RKO (cell line): ENCODE measurements around the gene RBM7.

Experiments
- DNase-seq: peaks from one replicate; pipeline ENCODE4 v3.0.0-alpha.2; 2016; ENCODE audit warnings: low spot score

Gene RBM7

GRCh38 chr11:114397349-114397982 lies 3.0 kb upstream of the RBM7 start:
- DNase-seq = no peak

GRCh38 chr11:114398303-114398920 lies 2.1 kb upstream of the RBM7 start:
- DNase-seq = no peak

DNA sequence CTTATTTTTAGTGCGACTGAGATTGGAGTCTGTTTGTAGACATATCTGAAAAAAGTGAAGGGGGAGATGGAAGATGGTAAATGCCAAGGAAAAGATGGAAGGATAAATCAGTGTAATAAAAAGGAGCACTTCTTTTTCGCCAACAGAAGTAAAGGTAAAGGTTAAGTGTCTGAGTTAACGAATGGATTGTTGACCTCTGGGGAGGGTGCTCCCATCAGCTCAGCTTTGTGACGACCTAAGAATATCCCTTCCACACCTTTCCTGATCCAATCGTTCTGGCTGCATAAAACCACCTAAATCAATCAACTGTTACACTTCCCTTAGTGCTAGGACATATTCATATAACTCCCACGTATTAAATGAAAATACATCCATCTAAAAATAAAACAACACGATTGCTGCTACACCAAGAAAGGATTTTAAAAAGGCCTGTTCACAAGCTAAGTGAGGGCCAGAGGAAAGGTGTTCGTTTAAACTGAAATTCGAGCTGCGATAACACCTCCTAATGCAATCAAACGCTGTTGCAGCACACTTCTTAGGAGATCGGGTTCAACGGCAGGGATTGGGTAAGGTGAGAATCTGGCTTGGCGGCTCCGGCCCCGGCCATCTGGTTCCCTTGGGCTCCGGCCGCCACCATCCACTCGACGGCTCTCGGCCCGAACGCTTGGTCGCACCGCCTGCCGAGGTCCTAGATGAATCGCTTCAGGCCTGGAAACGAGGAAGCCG lies 813 bp upstream of the RBM7 start:
- peak; percentile 33 for DNase-seq

- DNase-seq = no peak
Measured at GRCh38 chr11:114400915-114401223, 403 bp downstream of the RBM7 start.

DNA sequence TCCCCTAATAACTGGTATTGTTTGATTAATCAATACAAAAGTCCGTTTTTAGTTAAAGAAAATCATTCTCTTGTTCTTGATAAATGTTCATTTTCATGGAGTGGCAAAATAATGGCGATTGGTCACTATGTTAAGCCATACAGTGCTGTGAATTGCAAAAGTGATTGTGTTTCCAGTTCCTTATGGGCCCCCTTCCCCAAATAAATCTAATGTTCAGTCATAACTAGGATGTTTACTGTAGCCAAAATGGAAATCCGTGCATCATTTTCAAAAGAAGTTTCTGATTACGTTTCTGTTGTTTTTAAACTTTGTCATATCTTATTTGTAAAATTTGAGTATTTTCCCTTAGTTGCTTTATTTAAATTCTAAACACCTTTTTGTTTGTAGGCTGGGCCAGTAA lies 845 bp downstream of the RBM7 start:
- DNase-seq = no peak

DNA sequence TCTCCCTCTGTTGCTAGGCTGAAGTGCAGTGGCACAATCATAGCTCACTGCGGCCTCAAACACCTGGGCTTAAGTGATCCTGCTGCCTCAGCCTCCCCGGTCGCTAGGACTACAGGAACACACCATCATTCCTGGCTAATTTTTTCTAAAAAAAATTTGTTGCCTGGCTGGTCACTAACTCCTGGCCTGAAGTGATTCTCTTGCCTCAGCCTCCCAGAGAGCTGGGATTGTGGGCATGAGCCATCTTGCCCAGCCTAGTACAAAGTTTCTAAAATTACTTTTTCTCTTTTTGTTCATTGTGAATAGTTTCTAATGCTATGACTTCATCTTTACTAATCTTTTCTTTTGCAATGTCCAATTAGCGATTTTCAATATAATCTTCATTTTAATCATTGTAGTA lies 12.5 kb downstream of the RBM7 start:
- DNase-seq = no peak

DNA sequence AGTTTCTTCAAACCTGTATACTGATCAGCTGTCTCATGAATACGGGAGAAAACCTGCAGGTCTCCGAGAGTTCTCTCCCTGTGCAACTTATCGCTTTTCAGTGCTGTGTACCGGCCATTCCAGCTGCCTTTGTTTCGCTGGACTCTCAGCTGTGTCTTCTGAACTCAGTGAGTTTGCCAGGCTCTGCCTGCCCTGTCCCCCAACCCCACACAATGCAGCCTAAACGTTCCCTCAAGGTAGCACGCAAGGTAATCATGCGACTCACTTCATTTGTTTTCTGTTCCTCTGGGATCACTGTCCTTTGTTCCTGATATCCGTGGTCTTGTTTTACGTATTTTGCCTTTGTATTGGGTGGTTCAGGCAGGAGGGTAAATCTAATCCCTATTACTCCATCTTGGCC lies 13.5 kb downstream of the RBM7 start:
- DNase-seq = no peak

GRCh38 chr11:114416441-114416961 lies 16.0 kb downstream of the RBM7 start:
- DNase-seq = no peak

- no peak for DNase-seq
Measured at GRCh38 chr11:114426280-114426679, 25.8 kb downstream of the RBM7 start.

- DNase-seq = no peak
Measured at GRCh38 chr11:114430290-114430689, 29.8 kb downstream of the RBM7 start.

DNA sequence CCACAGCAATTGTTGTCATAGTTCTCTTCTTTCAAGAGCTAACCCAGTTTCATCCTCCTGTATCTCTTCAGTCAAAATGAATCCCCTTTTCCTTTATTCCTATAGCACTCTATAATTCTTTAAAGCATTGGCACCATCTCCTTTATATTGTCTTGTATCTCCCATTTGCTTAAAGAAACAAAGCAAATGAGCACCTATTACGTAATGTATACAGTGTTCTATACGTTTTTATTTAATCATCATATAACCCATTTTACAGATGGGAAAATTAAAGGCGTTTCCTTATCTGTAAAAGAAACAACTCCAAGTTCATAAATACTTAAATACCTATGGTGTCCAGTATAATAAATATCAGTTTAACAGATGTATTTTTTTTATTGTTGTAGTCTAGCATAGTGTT lies 32.4 kb downstream of the RBM7 start:
- DNase-seq = no peak

- DNase-seq = no peak
Measured at GRCh38 chr11:114433376-114433775, 32.9 kb downstream of the RBM7 start.

- no peak for DNase-seq
Measured at GRCh38 chr11:114438303-114438702, 37.8 kb downstream of the RBM7 start.

- peak; percentile 95 for DNase-seq
Measured at GRCh38 chr11:114439229-114440120, 39.0 kb downstream of the RBM7 start, which contains the start of gene REXO2. Gene REXO2 (plus strand): TSS chr11:114439467. CDS start chr11:114439529, 62 bp downstream.

DNA sequence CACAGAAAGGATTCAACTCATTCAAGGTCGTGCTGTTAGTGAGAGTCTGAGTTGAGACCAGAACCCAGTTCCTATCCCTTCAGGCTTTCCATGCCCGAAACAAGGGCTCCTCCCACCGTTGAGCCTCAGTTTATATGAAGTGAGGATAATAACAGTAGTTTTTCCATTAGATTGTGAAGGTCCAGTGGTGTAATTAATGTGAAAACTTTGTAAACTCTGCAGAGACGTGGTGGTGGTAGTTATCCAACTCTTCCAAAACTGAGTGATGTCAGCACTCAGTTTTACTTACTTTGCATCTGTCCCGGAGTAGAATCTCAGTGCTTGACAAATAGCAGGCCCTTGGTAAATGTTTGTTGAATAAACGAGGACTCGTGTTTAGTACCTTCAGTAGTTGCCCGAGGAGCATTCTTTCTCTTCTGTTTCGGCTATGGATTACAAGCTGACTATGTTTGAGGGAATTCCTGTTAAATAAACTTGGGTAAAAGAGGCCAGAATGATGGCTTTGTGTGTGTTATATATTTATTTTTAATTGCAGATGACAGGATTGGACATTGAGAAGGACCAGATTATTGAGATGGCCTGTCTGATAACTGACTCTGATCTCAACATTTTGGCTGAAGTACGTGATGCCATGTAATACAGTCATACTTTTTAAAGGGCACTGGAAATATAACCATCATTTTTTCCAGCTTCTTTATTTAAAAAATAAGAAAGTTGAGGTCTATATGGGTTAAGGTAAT lies 39.8 kb downstream of the RBM7 start:
- peak; percentile 31 for DNase-seq

DNA sequence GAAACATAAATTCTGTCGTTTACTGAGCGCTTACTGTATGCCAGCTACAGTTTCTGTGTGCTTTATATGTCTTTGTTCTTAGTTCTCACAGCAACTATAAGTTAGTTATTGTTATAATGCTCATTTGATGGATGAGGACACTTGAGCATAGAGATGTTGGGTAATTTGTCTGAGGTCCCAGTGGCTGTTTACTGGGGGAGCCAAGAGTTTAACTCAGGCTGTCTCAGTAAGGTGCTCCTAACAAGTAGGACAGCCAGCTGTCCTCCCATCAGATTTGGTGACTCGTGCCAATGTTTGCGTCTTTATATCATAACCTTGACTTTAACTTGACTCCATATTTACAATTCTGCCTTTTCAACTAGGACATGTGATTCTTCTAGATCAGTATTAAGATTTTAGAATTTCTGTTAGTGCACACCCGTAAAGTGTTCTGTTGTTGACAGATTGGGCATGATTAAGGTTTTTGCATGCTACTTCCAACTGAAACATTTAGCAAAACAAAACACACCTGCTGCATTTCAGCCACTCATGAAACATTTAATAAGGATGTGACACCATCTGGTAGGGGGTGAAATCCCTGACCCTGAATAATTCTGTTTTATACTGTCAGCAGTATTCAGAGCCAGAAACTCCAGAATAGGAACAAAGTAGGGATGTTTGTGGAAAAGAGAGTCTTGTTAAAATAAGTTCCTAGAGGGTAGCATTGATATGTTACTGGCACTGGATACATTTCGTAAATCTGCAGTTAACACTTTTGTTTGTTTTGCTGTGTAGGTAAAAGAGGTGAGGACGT lies 40.7 kb downstream of the RBM7 start:
- DNase-seq = peak; percentile 41

DNA sequence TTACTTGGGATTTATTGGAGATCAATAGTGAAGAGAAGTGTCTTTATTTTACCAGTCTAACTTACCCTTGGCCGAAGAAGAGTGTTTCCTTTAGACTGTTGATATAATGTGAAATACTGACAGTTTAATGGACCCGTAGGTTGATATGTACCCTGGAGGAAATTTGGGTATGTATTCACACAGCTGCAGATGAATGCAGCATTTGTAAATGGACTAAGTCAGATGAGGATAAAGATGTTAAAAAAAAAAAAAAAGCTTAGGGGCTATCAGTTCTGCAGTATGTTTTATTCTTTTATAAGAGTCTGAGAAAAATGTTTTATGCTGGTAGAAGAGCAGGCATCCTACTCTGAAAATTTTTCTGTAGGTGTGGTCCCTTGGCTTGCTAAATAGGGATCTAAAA lies 41.5 kb downstream of the RBM7 start:
- no peak for DNase-seq

DNA sequence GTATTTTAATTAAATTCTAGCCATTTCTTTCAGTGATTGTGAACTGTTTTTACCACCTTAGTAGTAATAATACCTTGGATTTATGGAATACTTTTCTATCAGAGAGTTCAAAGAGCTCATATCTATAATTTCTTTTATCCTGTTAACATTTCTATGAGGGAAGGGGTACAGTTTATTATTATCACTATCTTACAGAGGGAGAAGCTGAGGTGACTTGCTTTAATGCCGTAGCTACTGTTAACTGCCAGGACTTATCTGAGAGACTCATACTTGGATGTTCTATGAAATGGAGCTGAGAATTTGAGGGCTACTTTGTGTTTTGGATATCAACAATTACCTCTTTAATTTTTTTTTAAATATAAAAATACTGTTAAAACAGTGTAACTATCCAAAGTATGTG lies 42.1 kb downstream of the RBM7 start:
- DNase-seq = no peak

DNA sequence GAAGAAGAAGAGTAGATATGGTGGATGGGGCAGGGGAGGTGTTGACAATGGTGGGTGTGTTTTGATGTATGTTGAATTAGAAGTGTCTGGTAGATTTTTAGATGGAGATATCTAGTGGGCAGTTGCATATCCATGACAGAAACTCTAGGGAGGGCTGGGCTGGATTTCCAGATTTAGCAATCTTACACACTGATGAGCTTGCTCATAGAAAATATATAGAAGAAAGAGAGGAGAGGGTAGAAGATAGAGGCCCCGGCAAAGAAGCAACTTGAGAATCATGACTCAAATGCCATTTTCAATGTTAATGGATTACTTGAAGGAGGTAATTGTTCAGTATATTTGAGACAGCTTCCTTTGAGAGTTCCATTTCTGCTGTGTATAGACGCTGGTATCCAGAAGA lies 47.0 kb downstream of the RBM7 start:
- no peak for DNase-seq

DNA sequence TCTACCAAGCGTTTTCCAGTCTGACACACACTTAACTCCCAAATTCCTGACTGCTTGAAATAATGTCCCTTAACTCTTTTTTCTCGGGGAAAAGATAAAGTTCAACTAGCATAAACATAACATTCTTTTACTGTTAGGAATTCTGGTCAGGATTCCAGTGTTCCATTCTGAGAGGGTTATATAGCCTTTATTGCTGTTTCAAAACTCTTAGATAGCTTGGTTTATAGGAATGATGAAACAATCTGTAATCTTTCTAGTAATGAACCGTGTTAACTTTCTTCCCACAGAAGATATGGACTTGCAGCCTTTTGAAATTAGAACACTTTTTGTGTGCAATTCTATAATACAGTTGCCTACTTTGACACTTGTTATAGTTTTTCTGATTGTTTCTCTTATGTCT lies 47.4 kb downstream of the RBM7 start:
- no peak for DNase-seq
